Tibial nerve (tissue), 4 donors: Measurements from ENCODE around the gene PDLIM5.

Experiments
- CTCF ChIP-seq, 5 experiments: fragments of 200-600 bp in 3 of 5; fragments of 450-650 bp in 2 of 5; sonication (generic) in 3 of 5; IDR thresholded peaks; one replicate each; pipeline ENCODE4 v1.5.1; 2016 to 2019; ENCODE audit warnings: antibody characterized with exemption in 5 of 5, mild to moderate bottlenecking in 3 of 5, moderate library complexity in 2 of 5
- EP300 ChIP-seq, 2 donors: sonication (generic); formaldehyde crosslinking; IDR thresholded peaks; one replicate each; pipeline ENCODE4 v1.6.1; 2017; ENCODE audit warnings: antibody characterized with exemption in 2 of 2, mild to moderate bottlenecking in 1 of 2
- POLR2A ChIP-seq, 2 donors: fragments of 450-650 bp; IDR thresholded peaks; one replicate each; pipeline ENCODE4 v1.6.1; 2017; ENCODE audit warnings: antibody characterized with exemption in 2 of 2, mild to moderate bottlenecking in 2 of 2, moderate library complexity in 2 of 2

GRCh38 chr4:94574616-94575015, 122.9 kb downstream of the PDLIM5 start:
- no peak for TF ChIP-seq CTCF (IDR thresholded peaks at IDR 0.05)
- no peak for TF ChIP-seq POLR2A (IDR thresholded peaks at IDR 0.05)
- TF ChIP-seq EP300 (IDR thresholded peaks at IDR 0.05), result no peak
